HUES6 (cell line): ENCODE data around the gene CNTFR.

Source experiments
- H3K27ac ChIP-seq: 2 replicates; pipeline ENCODE4 v1.7.0; 2013; ENCODE audit warnings: low read depth, mild to moderate bottlenecking, low read length, inconsistent platforms
- H3K27me3 ChIP-seq: 2 replicates; pipeline ENCODE4 v1.6.1; 2013; ENCODE audit warnings: low read length; ENCODE audit not compliant: control insufficient read depth, insufficient read depth
- H3K36me3 ChIP-seq: 2 replicates; pipeline ENCODE4 v1.6.1; 2013; ENCODE audit warnings: low read length; ENCODE audit not compliant: control insufficient read depth, insufficient read depth
- H3K4me1 ChIP-seq: 2 replicates; pipeline ENCODE4 v1.6.1; 2013; ENCODE audit warnings: low read length; ENCODE audit not compliant: control insufficient read depth, insufficient read depth
- H3K4me3 ChIP-seq: 2 replicates; pipeline ENCODE4 v1.5.1; 2013; ENCODE audit warnings: low read depth, low read length
- H3K9ac ChIP-seq: one replicate; pipeline ENCODE4 v1.6.1; 2013; ENCODE audit warnings: mild to moderate bottlenecking, low read length
- H3K9me3 ChIP-seq: 2 replicates; pipeline ENCODE4 v1.6.1; 2013; ENCODE audit warnings: low read depth, low read length; ENCODE audit not compliant: control insufficient read depth, insufficient read depth

The CNTFR gene

GRCh38 chr9:34611811-34612787 lies 22.6 kb upstream of the CNTFR start, which contains the start of gene RPP25L:
RPP25L (minus strand) TSS chr9:34612097; CDS start chr9:34611296, 801 bp downstream.
- Histone ChIP-seq H3K9ac (peak within 1 kb of the TSS; percentile 94), H3K4me3 (peak within 1 kb of the TSS; percentile 95), H3K36me3 (no peaks in the 10 kb centered on the region; the same call in 1 of the 2 replicates), H3K9me3 (no peaks in the 10 kb centered on the region), H3K27me3 (no peaks in the 10 kb centered on the region; the same call in 1 of the 2 replicates), H3K27ac (peak within 1 kb of the TSS; percentile 81), H3K4me1 (peaks cover 16% of the 10 kb centered on the region)

GRCh38 chr9:34611251-34611810 lies 21.8 kb upstream of the CNTFR start:
- Histone ChIP-seq H3K4me3 (peak overlapping the region; percentile 95), H3K4me1 (peaks cover 16% of the 10 kb centered on the region), H3K36me3 (no peaks in the 10 kb centered on the region), H3K27ac (peak overlapping the region; percentile 81), H3K9me3 (no peaks in the 10 kb centered on the region), H3K27me3 (no peaks in the 10 kb centered on the region; the same call in 1 of the 2 replicates), H3K9ac (peak overlapping the region; percentile 94)

- Histone ChIP-seq H3K36me3 (no peaks in the 10 kb centered on the region), H3K9ac (peak overlapping the region; percentile 94), H3K9me3 (no peaks in the 10 kb centered on the region), H3K27me3 (no peaks in the 10 kb centered on the region; the same call in none of the 2 replicates), H3K4me3 (peak overlapping the region; percentile 95), H3K27ac (no peak overlapping the region), H3K4me1 (peaks cover 16% of the 10 kb centered on the region)
These were observed 21.1 kb upstream of the CNTFR start for GRCh38 chr9:34610434-34611206.

- Histone ChIP-seq H3K27ac (no peak overlapping the region), H3K4me3 (no peak overlapping the region), H3K27me3 (no peaks in the 10 kb centered on the region; the same call in 1 of the 2 replicates), H3K9me3 (no peaks in the 10 kb centered on the region), H3K36me3 (no peaks in the 10 kb centered on the region), H3K9ac (no peak overlapping the region), H3K4me1 (peaks cover 17% of the 10 kb centered on the region)
These were observed 17.8 kb upstream of the CNTFR start for GRCh38 chr9:34607331-34607730.

- H3K27ac ChIP-seq: no peak overlapping the region
- no peaks in the 10 kb centered on the region; the same call in 1 of the 2 replicates for H3K27me3 ChIP-seq
- no peak overlapping the region for H3K4me3 ChIP-seq
- peaks cover 19% of the 10 kb centered on the region for H3K4me1 ChIP-seq
- no peaks in the 10 kb centered on the region for H3K36me3 ChIP-seq
- H3K9ac ChIP-seq: no peak overlapping the region
- H3K9me3 ChIP-seq: no peaks in the 10 kb centered on the region
These were observed 17.4 kb upstream of the CNTFR start for GRCh38 chr9:34606905-34607304.

GRCh38 chr9:34606190-34606589 lies 16.7 kb upstream of the CNTFR start:
- Histone ChIP-seq H3K27ac (no peak overlapping the region), H3K36me3 (no peaks in the 10 kb centered on the region), H3K9me3 (no peaks in the 10 kb centered on the region), H3K9ac (no peak overlapping the region), H3K4me1 (peaks cover 19% of the 10 kb centered on the region), H3K27me3 (no peaks in the 10 kb centered on the region; the same call in 1 of the 2 replicates), H3K4me3 (no peak overlapping the region)

- Histone ChIP-seq H3K27me3 (no peaks in the 10 kb centered on the region; the same call in 1 of the 2 replicates), H3K27ac (no peak overlapping the region), H3K9me3 (no peaks in the 10 kb centered on the region), H3K4me3 (no peak overlapping the region), H3K36me3 (no peaks in the 10 kb centered on the region), H3K9ac (no peak overlapping the region), H3K4me1 (peaks cover 11% of the 10 kb centered on the region; the same call in 1 of the 2 replicates)
These were observed 14.2 kb upstream of the CNTFR start for GRCh38 chr9:34603610-34604231.

GRCh38 chr9:34601937-34602573 lies 12.5 kb upstream of the CNTFR start:
- H3K27me3 ChIP-seq: no peaks in the 10 kb centered on the region; the same call in 1 of the 2 replicates
- H3K4me3 ChIP-seq: no peak overlapping the region
- H3K9me3 ChIP-seq: no peaks in the 10 kb centered on the region
- H3K4me1 ChIP-seq: peaks cover 11% of the 10 kb centered on the region; the same call in 1 of the 2 replicates
- no peak overlapping the region for H3K27ac ChIP-seq
- no peaks in the 10 kb centered on the region for H3K36me3 ChIP-seq
- H3K9ac ChIP-seq: no peak overlapping the region

- Histone ChIP-seq H3K4me3 (no peak overlapping the region), H3K27me3 (no peaks in the 10 kb centered on the region; the same call in 1 of the 2 replicates), H3K4me1 (peaks cover 11% of the 10 kb centered on the region; the same call in 1 of the 2 replicates), H3K9ac (no peak overlapping the region), H3K9me3 (no peaks in the 10 kb centered on the region), H3K36me3 (no peaks in the 10 kb centered on the region), H3K27ac (no peak overlapping the region)
These were observed 11.4 kb upstream of the CNTFR start for GRCh38 chr9:34600908-34601307.

GRCh38 chr9:34599546-34599945 lies 10.0 kb upstream of the CNTFR start:
- H3K4me1 ChIP-seq: peaks cover 11% of the 10 kb centered on the region; the same call in 1 of the 2 replicates
- no peak overlapping the region for H3K4me3 ChIP-seq
- no peaks in the 10 kb centered on the region for H3K9me3 ChIP-seq
- H3K27ac ChIP-seq: no peak overlapping the region
- no peaks in the 10 kb centered on the region for H3K36me3 ChIP-seq
- no peak overlapping the region for H3K9ac ChIP-seq
- peaks cover 2% of the 10 kb centered on the region; the same call in 1 of the 2 replicates for H3K27me3 ChIP-seq
